ENCODE measurements around the gene DTHD1. TPM values are rescaled to one million over a fixed set of nuclear protein-coding genes. Genes with fewer than 3 reads are reported as not detected.

The DTHD1 gene
- polyA plus RNA-seq, 1 of the 3 experiments (the other 2 are of a cell fraction) = not detected

- Histone ChIP-seq H4K20me1 (ENCODE audit: insufficient read depth) (no peaks in the 10 kb centered on the region), H3K4me1 (ENCODE audit: control insufficient read depth in 1 of 2, insufficient read depth in 2 of 2, low read depth in 1 of 2, low read length in 1 of 2) (no peaks in the 10 kb centered on the region), H3K27me3 (ENCODE audit: insufficient read depth) (no peaks in the 10 kb centered on the region), H3K36me3 (replicated peaks in 1 of 2; ENCODE audit: control insufficient read depth in 1 of 2, insufficient read depth in 2 of 2, low read length in 1 of 2) (no peaks in the 10 kb centered on the region), H3K79me2 (ENCODE audit: insufficient read depth) (no peaks in the 10 kb centered on the region), H3K4me2 (no peak overlapping the region), H3K27ac (ENCODE audit: low read depth in 2 of 2, low read length in 1 of 2) (no peak overlapping the region), H2AFZ (ENCODE audit: low read depth) (no peak overlapping the region), H3F3A (replicated peaks; ENCODE audit: insufficient read depth) (no peaks in the 10 kb centered on the region), H3K9me3 (no peaks in the 10 kb centered on the region), H3K9me2 (no peaks in the 10 kb centered on the region), H3K4me3 (ENCODE audit: low read depth in 2 of 2, low read length in 1 of 2) (no peak overlapping the region), H3K9ac (no peak overlapping the region)
- TF ChIP-seq SMC3 (IDR thresholded peaks at IDR 0.05; ENCODE audit: low read depth, low read length) (no peak), YY1 (IDR thresholded peaks at IDR 0.05; ENCODE audit: low read depth) (no peak), FOSL2 (IDR thresholded peaks at IDR 0.05; ENCODE audit: borderline replicate concordance, low read depth) (no peak), GABPA (IDR thresholded peaks at IDR 0.05; ENCODE audit: low read depth) (no peak), MEF2A (IDR thresholded peaks at IDR 0.05; ENCODE audit: borderline replicate concordance, low read depth) (no peak), TAF1 (IDR thresholded peaks at IDR 0.05; ENCODE audit: borderline replicate concordance, low read depth, low read length) (no peak), POLR2AphosphoS5 (IDR thresholded peaks at IDR 0.05; ENCODE audit: low read depth, low read length) (no peak), EZH2phosphoT487 (IDR thresholded peaks at IDR 0.05; ENCODE audit: borderline replicate concordance, low read depth) (no peak), JUND (IDR thresholded peaks at IDR 0.05) (no peak), RCOR1 (IDR thresholded peaks at IDR 0.05; ENCODE audit: low read length) (no peak), RFX5 (IDR thresholded peaks at IDR 0.05; ENCODE audit: low read length) (no peak), CHD2 (IDR thresholded peaks at IDR 0.05; ENCODE audit: low read length, partially characterized antibody) (no peak), GATA2 (CRISPR knock-in tag; IDR thresholded peaks at IDR 0.05) (no peak)
- ChIA-PET CTCF (no interaction called here), POLR2A (no interaction called here)
- no peak for DNase-seq
- 8% methylated on average over 6 of the region's 6 CpGs for WGBS (ENCODE audit: low lambda C conversion rate)
Measured at GRCh38 chr4:36285784-36286480, 4.5 kb downstream of the DTHD1 start.

DNA sequence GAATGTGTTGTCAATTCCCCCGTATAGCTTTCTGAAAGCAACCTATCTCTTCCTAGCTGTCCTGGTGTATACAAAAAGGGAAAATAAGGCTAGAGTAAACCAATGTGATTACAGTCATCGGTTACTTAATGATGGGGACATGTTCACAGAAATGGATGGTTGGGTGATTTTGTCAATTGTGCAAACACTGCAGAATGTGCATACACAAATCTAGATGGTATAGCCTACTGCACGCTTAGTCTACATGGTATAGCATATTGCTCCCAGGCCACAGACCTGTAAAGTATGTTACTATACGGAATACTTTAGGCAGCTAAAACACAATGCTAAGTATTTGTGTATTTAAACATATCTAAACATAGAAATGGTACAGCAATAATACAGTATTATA is 5.1 kb downstream of the DTHD1 start:
- Histone ChIP-seq H3K27me3 (ENCODE audit: insufficient read depth) (no peaks in the 10 kb centered on the region), H3K27ac (ENCODE audit: low read depth in 2 of 2, low read length in 1 of 2) (no peak overlapping the region), H3F3A (replicated peaks; ENCODE audit: insufficient read depth) (no peaks in the 10 kb centered on the region), H2AFZ (ENCODE audit: low read depth) (no peak overlapping the region), H3K79me2 (ENCODE audit: insufficient read depth) (no peaks in the 10 kb centered on the region), H3K9me2 (no peaks in the 10 kb centered on the region), H3K9me3 (no peaks in the 10 kb centered on the region), H4K20me1 (ENCODE audit: insufficient read depth) (no peaks in the 10 kb centered on the region), H3K36me3 (replicated peaks in 1 of 2; ENCODE audit: control insufficient read depth in 1 of 2, insufficient read depth in 2 of 2, low read length in 1 of 2) (no peaks in the 10 kb centered on the region), H3K4me3 (ENCODE audit: low read depth in 2 of 2, low read length in 1 of 2) (no peak overlapping the region), H3K4me1 (ENCODE audit: control insufficient read depth in 1 of 2, insufficient read depth in 2 of 2, low read depth in 1 of 2, low read length in 1 of 2) (no peaks in the 10 kb centered on the region), H3K4me2 (no peak overlapping the region), H3K9ac (no peak overlapping the region)
- POLR2A ChIA-PET = no interaction called here
- no peak for DNase-seq
- WGBS (ENCODE audit: low lambda C conversion rate) = 6% methylated on average over 4 of the region's 4 CpGs
- CTCF ChIA-PET = no interaction called here
- TF ChIP-seq RAD21 (IDR thresholded peaks at IDR 0.05; ENCODE audit: low read length) (no peak), FOXJ3 (CRISPR knock-in tag; IDR thresholded peaks at IDR 0.05) (no peak), SMC3 (IDR thresholded peaks at IDR 0.05; ENCODE audit: low read depth, low read length) (no peak), GABPA (IDR thresholded peaks at IDR 0.05; ENCODE audit: low read depth) (no peak), RFX5 (IDR thresholded peaks at IDR 0.05; ENCODE audit: low read length) (no peak), MEF2A (IDR thresholded peaks at IDR 0.05; ENCODE audit: borderline replicate concordance, low read depth) (no peak), USF2 (IDR thresholded peaks at IDR 0.05; ENCODE audit: borderline replicate concordance, low read depth, low read length) (no peak), GATA2 (CRISPR knock-in tag; IDR thresholded peaks at IDR 0.05) (no peak), POLR2AphosphoS5 (IDR thresholded peaks at IDR 0.05; ENCODE audit: low read depth, low read length) (no peak), YY1 (IDR thresholded peaks at IDR 0.05; ENCODE audit: low read depth) (no peak), SIN3A (IDR thresholded peaks at IDR 0.05; ENCODE audit: borderline replicate concordance, low read depth, low read length) (no peak)
- TF ChIP-seq, protein P1, sequence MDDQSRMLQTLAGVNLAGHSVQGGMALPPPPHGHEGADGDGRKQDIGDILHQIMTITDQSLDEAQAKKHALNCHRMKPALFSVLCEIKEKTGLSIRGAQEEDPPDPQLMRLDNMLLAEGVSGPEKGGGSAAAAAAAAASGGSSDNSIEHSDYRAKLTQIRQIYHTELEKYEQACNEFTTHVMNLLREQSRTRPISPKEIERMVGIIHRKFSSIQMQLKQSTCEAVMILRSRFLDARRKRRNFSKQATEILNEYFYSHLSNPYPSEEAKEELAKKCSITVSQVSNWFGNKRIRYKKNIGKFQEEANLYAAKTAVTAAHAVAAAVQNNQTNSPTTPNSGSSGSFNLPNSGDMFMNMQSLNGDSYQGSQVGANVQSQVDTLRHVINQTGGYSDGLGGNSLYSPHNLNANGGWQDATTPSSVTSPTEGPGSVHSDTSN (IDR thresholded peaks at IDR 0.05) = no peak

Measured in SK-N-SH (cell line).